C4-2B (cell line): ENCODE measurements around the gene MYCBPAP.

Source experiments
- CTCF ChIP-seq: fragments of 450-650 bp; conservative IDR thresholded peaks from 2 replicates; pipeline ENCODE4 v1.5.1; 2017; ENCODE audit warnings: mild to moderate bottlenecking
- ZFX ChIP-seq: fragments of 450-650 bp; IDR thresholded peaks from 2 replicates; pipeline ENCODE4 v1.6.1; 2017

GRCh38 chr17:50467855-50468303, 40.4 kb upstream of the MYCBPAP start:
- no peak for TF ChIP-seq CTCF
- TF ChIP-seq ZFX, result no peak
